GM18526 (cell line): ENCODE measurements around the gene KPNA3.
A peak's percentile ranks its signal among the peaks of the same experiment; 100 is the strongest.

Experiments
- POLR2A ChIP-seq: IDR thresholded peaks from 3 replicates; pipeline ENCODE4 v1.6.1; 2011; ENCODE audit not compliant: insufficient read length; ENCODE audit errors: extremely low read depth

KPNA3 gene

GRCh38 chr13:49792550-49793324, at the start of gene KPNA3:
Gene KPNA3 (minus strand): TSS chr13:49792682. CDS start chr13:49792506, 176 bp downstream.
- TF ChIP-seq POLR2A, result peak; percentile 63

- TF ChIP-seq POLR2A, result no peak
These were observed 49.5 kb upstream of the KPNA3 start for GRCh38 chr13:49841964-49842363.

GRCh38 chr13:49840675-49841074, 48.2 kb upstream of the KPNA3 start:
- no peak for TF ChIP-seq POLR2A

- no peak for TF ChIP-seq POLR2A
These were observed 47.8 kb upstream of the KPNA3 start for GRCh38 chr13:49840266-49840665.

GRCh38 chr13:49838989-49839388, 46.5 kb upstream of the KPNA3 start:
- no peak for TF ChIP-seq POLR2A

GRCh38 chr13:49836516-49836915, 44.0 kb upstream of the KPNA3 start:
- no peak for TF ChIP-seq POLR2A

- no peak for TF ChIP-seq POLR2A
These were observed 40.9 kb upstream of the KPNA3 start for GRCh38 chr13:49833402-49833801.

- TF ChIP-seq POLR2A, result no peak
These were observed 39.0 kb upstream of the KPNA3 start for GRCh38 chr13:49831455-49831854.

GRCh38 chr13:49830721-49831120, 38.2 kb upstream of the KPNA3 start:
- no peak for TF ChIP-seq POLR2A

GRCh38 chr13:49829715-49830114, 37.2 kb upstream of the KPNA3 start:
- TF ChIP-seq POLR2A, result no peak

GRCh38 chr13:49828453-49828852, 36.0 kb upstream of the KPNA3 start:
- TF ChIP-seq POLR2A, result no peak

- no peak for TF ChIP-seq POLR2A
These were observed 35.4 kb upstream of the KPNA3 start for GRCh38 chr13:49827891-49828290.

- TF ChIP-seq POLR2A, result no peak
These were observed 34.9 kb upstream of the KPNA3 start for GRCh38 chr13:49827336-49827735.

GRCh38 chr13:49821216-49822009, 28.9 kb upstream of the KPNA3 start:
- TF ChIP-seq POLR2A, result no peak

GRCh38 chr13:49820591-49821215, 28.2 kb upstream of the KPNA3 start:
- TF ChIP-seq POLR2A, result no peak
